ENCODE results near the gene DGUOK. TPM values are rescaled to one million over a fixed set of nuclear protein-coding genes. Genes with fewer than 3 reads are reported as not detected.

DGUOK gene
- total RNA-seq, 1 experiment from 2014 or later, result 78.5 TPM

GRCh38 chr2:74003494-74004211 is 77.0 kb downstream of the DGUOK start:
- H3K9me3 ChIP-seq (ENCODE audit: control insufficient read depth, insufficient read depth, low read depth, low read length), result no peaks in the 10 kb centered on the region
- no peak overlapping the region for H3K27ac ChIP-seq (ENCODE audit: low read length)
- no peaks in the 10 kb centered on the region for H3K36me3 ChIP-seq (ENCODE audit: control insufficient read depth, insufficient read depth, low read length)
- POLR2A ChIA-PET, result interaction anchor here (0.6 kb wide), 1 partner anchor 15 kb away, joined by 4 read pairs; no protein-coding TSS in a partner anchor
- no peak for ATAC-seq
- H3K27me3 ChIP-seq (ENCODE audit: control insufficient read depth, insufficient read depth, low read length), result no peaks in the 10 kb centered on the region
- intact Hi-C loops (cut with micrococcal nuclease; ENCODE audit: unreplicated experiment), result loop anchor here (10.0 kb wide), 1 partner anchor 131 kb away; no protein-coding TSS in a partner anchor
- in situ Hi-C loops (cut with HindIII; ENCODE audit: low pct_unique_long_range_greater_than_20kb, low sequenced_read_pairs), result no loop called here
- BruUV-seq (replicated peaks), result no TSS peak
- TF ChIP-seq CTCF (IDR thresholded peaks at IDR 0.05) (no peak), TCF7L2 (IDR thresholded peaks at IDR 0.05; ENCODE audit: low read depth, low read length) (no peak), SIN3A (IDR thresholded peaks at IDR 0.05; ENCODE audit: borderline replicate concordance, insufficient read depth, low read depth, low read length) (no peak), POLR2AphosphoS5 (IDR thresholded peaks at IDR 0.05; ENCODE audit: low read depth, low read length) (no peak), REST (IDR thresholded peaks at IDR 0.05; ENCODE audit: insufficient read depth in 1 of 2, low read depth in 2 of 2, low read length in 1 of 2) (no peak)
- CTCF ChIA-PET, result no interaction called here
- no peak for DNase-seq (ENCODE audit: low read depth, low spot score)
- H3K4me1 ChIP-seq (ENCODE audit: control insufficient read depth, insufficient read depth, low read length), result peaks cover 27% of the 10 kb centered on the region
- no peak overlapping the region for H3K4me3 ChIP-seq (ENCODE audit: low read depth in 2 of 2, low read length in 2 of 2)

GRCh38 chr2:74004212-74005182 is 77.8 kb downstream of the DGUOK start:
- CTCF ChIA-PET, result no interaction called here
- Histone ChIP-seq H3K4me1 (ENCODE audit: control insufficient read depth, insufficient read depth, low read length) (peaks cover 27% of the 10 kb centered on the region), H3K9me3 (ENCODE audit: control insufficient read depth, insufficient read depth, low read depth, low read length) (no peaks in the 10 kb centered on the region), H3K36me3 (ENCODE audit: control insufficient read depth, insufficient read depth, low read length) (no peaks in the 10 kb centered on the region), H3K27ac (ENCODE audit: low read length) (no peak overlapping the region), H3K4me3 (ENCODE audit: low read depth in 2 of 2, low read length in 2 of 2) (no peak overlapping the region), H3K27me3 (ENCODE audit: control insufficient read depth, insufficient read depth, low read length) (no peaks in the 10 kb centered on the region)
- in situ Hi-C loops (cut with HindIII; ENCODE audit: low pct_unique_long_range_greater_than_20kb, low sequenced_read_pairs) (no loop called here), intact Hi-C loops (cut with micrococcal nuclease; ENCODE audit: unreplicated experiment) (loop anchor here (10.0 kb wide), 1 partner anchor 130 kb away; no protein-coding TSS in a partner anchor)
- no TSS peak for BruUV-seq (replicated peaks)
- ATAC-seq, result no peak
- POLR2A ChIA-PET, result interaction anchor here (0.6 kb wide), 1 partner anchor 14 kb away, joined by 4 read pairs; no protein-coding TSS in a partner anchor
- TF ChIP-seq SIN3A (IDR thresholded peaks at IDR 0.05; ENCODE audit: borderline replicate concordance, insufficient read depth, low read depth, low read length) (no peak), TCF7L2 (IDR thresholded peaks at IDR 0.05; ENCODE audit: low read depth, low read length) (no peak), CTCF (IDR thresholded peaks at IDR 0.05) (no peak), REST (IDR thresholded peaks at IDR 0.05; ENCODE audit: insufficient read depth in 1 of 2, low read depth in 2 of 2, low read length in 1 of 2) (no peak), POLR2AphosphoS5 (IDR thresholded peaks at IDR 0.05; ENCODE audit: low read depth, low read length) (no peak)
- no peak for DNase-seq (ENCODE audit: low read depth, low spot score)
